ENCODE data around the gene CHRNE.

Gene CHRNE

GRCh38 chr17:4939546-4939795 lies 36.6 kb upstream of the CHRNE start:
- Histone ChIP-seq H3K4me1 (ENCODE audit: control insufficient read depth, insufficient read depth, low read length) (peaks cover 15% of the 10 kb centered on the region), H3K9me3 (ENCODE audit: control insufficient read depth, low read length) (no peaks in the 10 kb centered on the region), H3K4me3 (ENCODE audit: insufficient read depth, low read depth, low read length) (peak overlapping the region; percentile 92), H3K36me3 (ENCODE audit: control insufficient read depth, insufficient read depth, low read length) (peaks cover 26% of the 10 kb centered on the region), H3K27ac (ENCODE audit: insufficient read depth, low read depth, low read length, poor library complexity, severe bottlenecking) (peak overlapping the region; percentile 89), H3K27me3 (ENCODE audit: control insufficient read depth, insufficient read depth, low read length, poor library complexity, severe bottlenecking) (no peaks in the 10 kb centered on the region)
- 0 to 1% methylated on average over 16 of the region's 16 CpGs for WGBS, 2 experiments

- H3K36me3 ChIP-seq (ENCODE audit: control insufficient read depth, insufficient read depth, low read length) = peaks cover 26% of the 10 kb centered on the region
- H3K27ac ChIP-seq (ENCODE audit: insufficient read depth, low read depth, low read length, poor library complexity, severe bottlenecking) = peak overlapping the region; percentile 89
- 73 to 75% methylated on average over 19 of the region's 19 CpGs for whole genome bisulfite sequencing, 2 experiments
- peaks cover 15% of the 10 kb centered on the region for H3K4me1 ChIP-seq (ENCODE audit: control insufficient read depth, insufficient read depth, low read length)
- no peaks in the 10 kb centered on the region for H3K9me3 ChIP-seq (ENCODE audit: control insufficient read depth, low read length)
- peak overlapping the region; percentile 92 for H3K4me3 ChIP-seq (ENCODE audit: insufficient read depth, low read depth, low read length)
- H3K27me3 ChIP-seq (ENCODE audit: control insufficient read depth, insufficient read depth, low read length, poor library complexity, severe bottlenecking) = no peaks in the 10 kb centered on the region
These were observed 36.0 kb upstream of the CHRNE start for GRCh38 chr17:4938688-4939545.

DNA sequence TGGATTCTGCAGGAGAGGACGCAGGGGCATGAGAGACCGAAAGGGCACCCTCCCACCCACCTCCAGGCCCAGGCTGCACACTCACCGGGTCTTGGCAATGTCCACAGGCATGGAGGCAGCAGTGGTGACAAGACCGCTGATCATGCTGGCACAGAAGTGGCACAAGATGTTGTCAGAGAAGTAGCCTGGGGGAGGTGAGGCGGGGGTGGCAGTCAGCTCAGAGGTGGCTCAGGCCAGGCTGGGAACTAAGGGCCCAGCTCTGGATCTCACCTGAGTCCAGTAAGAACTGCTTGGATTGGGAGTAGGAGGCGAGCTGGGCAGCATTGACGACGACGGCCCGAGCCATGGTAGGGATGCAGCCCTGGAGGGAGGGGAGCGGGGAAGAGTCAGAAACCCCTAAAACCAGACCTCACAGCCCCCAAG lies 35.2 kb upstream of the CHRNE start:
- H3K9me3 ChIP-seq (ENCODE audit: control insufficient read depth, low read length) = no peaks in the 10 kb centered on the region
- H3K27ac ChIP-seq (ENCODE audit: insufficient read depth, low read depth, low read length, poor library complexity, severe bottlenecking) = no peak overlapping the region
- H3K4me3 ChIP-seq (ENCODE audit: insufficient read depth, low read depth, low read length) = no peak overlapping the region
- H3K4me1 ChIP-seq (ENCODE audit: control insufficient read depth, insufficient read depth, low read length) = peaks cover 15% of the 10 kb centered on the region
- no peaks in the 10 kb centered on the region for H3K27me3 ChIP-seq (ENCODE audit: control insufficient read depth, insufficient read depth, low read length, poor library complexity, severe bottlenecking)
- 94 to 97% methylated on average over 11 of the region's 11 CpGs for WGBS, 2 experiments
- peaks cover 20% of the 10 kb centered on the region for H3K36me3 ChIP-seq (ENCODE audit: control insufficient read depth, insufficient read depth, low read length)

DNA sequence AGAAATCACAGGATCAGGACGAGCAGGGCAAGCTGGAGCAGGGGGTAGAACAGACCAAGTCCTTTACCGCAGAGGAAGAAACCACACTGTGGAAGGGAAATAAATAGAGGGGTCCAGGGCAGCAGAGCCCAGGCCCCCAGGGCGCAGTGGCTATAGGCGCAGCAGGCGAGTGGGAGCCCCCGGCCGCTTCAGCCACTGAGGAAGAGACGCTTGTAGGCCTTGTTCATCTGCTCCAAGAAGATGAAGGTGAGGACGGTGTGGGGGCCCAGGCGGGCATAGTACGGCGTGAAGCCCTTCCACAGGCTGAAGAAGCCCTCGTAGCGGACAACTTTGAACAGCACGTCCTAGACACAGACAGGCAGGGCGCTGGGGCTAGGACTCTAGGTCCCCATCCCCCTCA lies 34.7 kb upstream of the CHRNE start:
- H3K4me3 ChIP-seq (ENCODE audit: insufficient read depth, low read depth, low read length) = no peak overlapping the region
- H3K4me1 ChIP-seq (ENCODE audit: control insufficient read depth, insufficient read depth, low read length) = peaks cover 15% of the 10 kb centered on the region
- no peaks in the 10 kb centered on the region for H3K9me3 ChIP-seq (ENCODE audit: control insufficient read depth, low read length)
- peaks cover 15% of the 10 kb centered on the region for H3K36me3 ChIP-seq (ENCODE audit: control insufficient read depth, insufficient read depth, low read length)
- no peaks in the 10 kb centered on the region for H3K27me3 ChIP-seq (ENCODE audit: control insufficient read depth, insufficient read depth, low read length, poor library complexity, severe bottlenecking)
- WGBS, 2 experiments = 95 to 96% methylated on average over 16 of the region's 16 CpGs
- H3K27ac ChIP-seq (ENCODE audit: insufficient read depth, low read depth, low read length, poor library complexity, severe bottlenecking) = no peak overlapping the region

DNA sequence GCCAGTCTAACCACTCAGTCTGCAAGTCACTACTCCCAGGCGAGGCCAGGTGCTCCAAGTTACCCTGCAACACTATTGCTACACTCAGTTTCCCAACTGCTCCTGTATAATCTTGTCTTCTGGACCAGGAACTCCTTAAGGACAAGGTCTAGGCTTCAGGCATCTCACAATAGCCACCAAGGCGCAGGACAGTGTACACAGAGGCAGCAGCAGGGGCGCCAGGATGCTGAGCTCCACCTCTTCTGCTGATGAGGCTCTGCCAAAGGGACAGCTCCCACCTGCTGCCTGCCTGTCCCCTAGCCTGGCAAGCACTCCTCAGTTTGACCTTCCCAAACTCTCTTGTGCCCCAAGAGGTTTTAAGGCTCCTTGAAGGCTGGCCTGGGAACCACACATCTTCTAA lies 33.5 kb upstream of the CHRNE start:
- Histone ChIP-seq H3K4me1 (ENCODE audit: control insufficient read depth, insufficient read depth, low read length) (peaks cover 14% of the 10 kb centered on the region), H3K4me3 (ENCODE audit: insufficient read depth, low read depth, low read length) (no peak overlapping the region), H3K27me3 (ENCODE audit: control insufficient read depth, insufficient read depth, low read length, poor library complexity, severe bottlenecking) (no peaks in the 10 kb centered on the region), H3K9me3 (ENCODE audit: control insufficient read depth, low read length) (no peaks in the 10 kb centered on the region), H3K27ac (ENCODE audit: insufficient read depth, low read depth, low read length, poor library complexity, severe bottlenecking) (no peak overlapping the region), H3K36me3 (ENCODE audit: control insufficient read depth, insufficient read depth, low read length) (peaks cover 9% of the 10 kb centered on the region)
- WGBS, 2 experiments = 95 to 97% methylated on average over 3 of the region's 3 CpGs

DNA sequence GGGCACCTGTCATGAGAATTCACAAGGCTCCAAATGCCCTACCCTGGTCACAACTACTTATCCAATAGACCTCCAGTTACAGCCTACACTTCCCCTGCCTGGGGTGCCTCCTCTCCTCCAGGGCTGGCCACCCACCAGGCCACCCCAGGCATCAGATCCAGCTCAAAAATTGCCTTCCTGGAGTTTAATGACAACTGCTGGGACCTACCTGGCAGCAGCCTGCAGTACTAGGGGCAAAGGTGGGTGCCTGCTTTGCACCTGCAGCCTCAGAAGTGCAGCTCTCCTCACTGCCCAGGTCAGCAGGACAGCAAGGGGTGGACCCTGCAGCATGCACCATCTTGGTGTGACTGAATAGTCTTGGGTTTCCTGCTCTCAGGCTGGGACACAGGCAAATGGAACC lies 32.8 kb upstream of the CHRNE start:
- no peaks in the 10 kb centered on the region for H3K27me3 ChIP-seq (ENCODE audit: control insufficient read depth, insufficient read depth, low read length, poor library complexity, severe bottlenecking)
- no peaks in the 10 kb centered on the region for H3K9me3 ChIP-seq (ENCODE audit: control insufficient read depth, low read length)
- H3K36me3 ChIP-seq (ENCODE audit: control insufficient read depth, insufficient read depth, low read length) = peaks cover 9% of the 10 kb centered on the region
- H3K27ac ChIP-seq (ENCODE audit: insufficient read depth, low read depth, low read length, poor library complexity, severe bottlenecking) = no peak overlapping the region
- no peak overlapping the region for H3K4me3 ChIP-seq (ENCODE audit: insufficient read depth, low read depth, low read length)
- peaks cover 8% of the 10 kb centered on the region for H3K4me1 ChIP-seq (ENCODE audit: control insufficient read depth, insufficient read depth, low read length)

- Histone ChIP-seq H3K27me3 (ENCODE audit: control insufficient read depth, insufficient read depth, low read length, poor library complexity, severe bottlenecking) (no peaks in the 10 kb centered on the region), H3K4me3 (ENCODE audit: insufficient read depth, low read depth, low read length) (no peak overlapping the region), H3K4me1 (ENCODE audit: control insufficient read depth, insufficient read depth, low read length) (peaks cover 8% of the 10 kb centered on the region), H3K36me3 (ENCODE audit: control insufficient read depth, insufficient read depth, low read length) (peaks cover 9% of the 10 kb centered on the region), H3K9me3 (ENCODE audit: control insufficient read depth, low read length) (no peaks in the 10 kb centered on the region), H3K27ac (ENCODE audit: insufficient read depth, low read depth, low read length, poor library complexity, severe bottlenecking) (no peak overlapping the region)
- WGBS, 2 experiments = 71 to 77% methylated on average over 14 of the region's 14 CpGs
These were observed 31.5 kb upstream of the CHRNE start for GRCh38 chr17:4934173-4934979.

DNA sequence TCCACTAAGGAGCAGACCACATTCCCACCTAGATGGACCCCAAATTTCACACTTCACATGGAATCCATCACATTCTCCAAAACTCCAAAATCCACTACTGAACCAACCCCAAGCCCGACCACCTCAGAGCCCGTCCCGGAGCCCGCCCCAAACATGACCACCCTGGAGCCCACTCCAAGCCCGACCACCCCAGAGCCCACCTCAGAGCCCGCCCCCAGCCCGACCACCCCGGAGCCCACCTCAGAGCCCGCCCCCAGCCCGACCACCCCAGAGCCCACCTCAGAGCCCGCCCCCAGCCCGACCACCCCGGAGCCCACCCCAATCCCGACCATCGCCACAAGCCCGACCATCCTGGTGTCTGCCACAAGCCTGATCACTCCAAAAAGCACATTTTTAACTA lies 30.7 kb upstream of the CHRNE start:
- no peaks in the 10 kb centered on the region for H3K27me3 ChIP-seq (ENCODE audit: control insufficient read depth, insufficient read depth, low read length, poor library complexity, severe bottlenecking)
- H3K36me3 ChIP-seq (ENCODE audit: control insufficient read depth, insufficient read depth, low read length) = peaks cover 9% of the 10 kb centered on the region
- no peak overlapping the region for H3K4me3 ChIP-seq (ENCODE audit: insufficient read depth, low read depth, low read length)
- H3K27ac ChIP-seq (ENCODE audit: insufficient read depth, low read depth, low read length, poor library complexity, severe bottlenecking) = no peak overlapping the region
- 90 to 92% methylated on average over 14 to 16 of the region's 16 CpGs for WGBS, 2 experiments
- peaks cover 5% of the 10 kb centered on the region for H3K4me1 ChIP-seq (ENCODE audit: control insufficient read depth, insufficient read depth, low read length)
- no peaks in the 10 kb centered on the region for H3K9me3 ChIP-seq (ENCODE audit: control insufficient read depth, low read length)

GRCh38 chr17:4932756-4933155 lies 29.9 kb upstream of the CHRNE start:
- Histone ChIP-seq H3K4me1 (ENCODE audit: control insufficient read depth, insufficient read depth, low read length) (no peaks in the 10 kb centered on the region), H3K27ac (ENCODE audit: insufficient read depth, low read depth, low read length, poor library complexity, severe bottlenecking) (no peak overlapping the region), H3K9me3 (ENCODE audit: control insufficient read depth, low read length) (no peaks in the 10 kb centered on the region), H3K27me3 (ENCODE audit: control insufficient read depth, insufficient read depth, low read length, poor library complexity, severe bottlenecking) (no peaks in the 10 kb centered on the region), H3K4me3 (ENCODE audit: insufficient read depth, low read depth, low read length) (no peak overlapping the region), H3K36me3 (ENCODE audit: control insufficient read depth, insufficient read depth, low read length) (peaks cover 7% of the 10 kb centered on the region)
- 90% methylated on average over 12 of the region's 12 CpGs for WGBS, 2 experiments

- H3K4me1 ChIP-seq (ENCODE audit: control insufficient read depth, insufficient read depth, low read length) = no peaks in the 10 kb centered on the region
- no peak within 1 kb of the TSS for H3K4me3 ChIP-seq (ENCODE audit: insufficient read depth, low read depth, low read length)
- no peaks in the 10 kb centered on the region for H3K27me3 ChIP-seq (ENCODE audit: control insufficient read depth, insufficient read depth, low read length, poor library complexity, severe bottlenecking)
- WGBS, 2 experiments = 93 to 96% methylated on average over 14 of the region's 14 CpGs
- H3K27ac ChIP-seq (ENCODE audit: insufficient read depth, low read depth, low read length, poor library complexity, severe bottlenecking) = no peak within 1 kb of the TSS
- H3K36me3 ChIP-seq (ENCODE audit: control insufficient read depth, insufficient read depth, low read length) = no peaks in the 10 kb centered on the region
- no peaks in the 10 kb centered on the region for H3K9me3 ChIP-seq (ENCODE audit: control insufficient read depth, low read length)
These were observed 29.1 kb upstream of the CHRNE start, which contains the start of gene GP1BA for GRCh38 chr17:4931963-4932362. GP1BA (plus strand) TSS chr17:4932277; CDS start chr17:4932605, 328 bp downstream.

All from ectodermal cell (in vitro differentiated cells).